GM21619 (cell line): ENCODE data around the gene CST6.
A peak's percentile ranks its signal among the peaks of the same experiment; 100 is the strongest.

Experiments
- ATAC-seq: cut with Tn5 transposase; IDR thresholded peaks from one replicate; pipeline ENCODE4 v1.9.1; 2021; ENCODE audit not compliant: unreplicated experiment

The CST6 gene

DNA sequence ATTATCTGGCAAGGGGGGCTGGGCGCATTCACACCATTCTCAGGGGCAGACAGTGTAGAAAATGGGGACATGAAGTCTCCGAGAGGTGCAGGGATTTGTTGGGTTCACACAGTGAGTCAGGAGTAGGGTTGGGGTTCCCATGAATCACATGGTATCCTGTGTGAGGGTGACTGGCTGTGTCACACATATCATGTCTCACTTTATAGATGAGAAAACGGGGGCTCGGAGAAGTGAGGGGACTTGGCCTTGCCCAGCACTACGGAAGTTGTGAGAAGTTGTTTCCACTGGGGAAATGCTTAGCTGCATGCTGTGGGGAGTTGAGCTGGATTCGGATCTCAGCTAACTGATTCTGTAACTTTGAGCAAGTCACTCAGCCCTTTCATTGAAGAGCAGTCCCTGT, 32.9 kb downstream of the CST6 start:
- ATAC-seq: no peak

DNA sequence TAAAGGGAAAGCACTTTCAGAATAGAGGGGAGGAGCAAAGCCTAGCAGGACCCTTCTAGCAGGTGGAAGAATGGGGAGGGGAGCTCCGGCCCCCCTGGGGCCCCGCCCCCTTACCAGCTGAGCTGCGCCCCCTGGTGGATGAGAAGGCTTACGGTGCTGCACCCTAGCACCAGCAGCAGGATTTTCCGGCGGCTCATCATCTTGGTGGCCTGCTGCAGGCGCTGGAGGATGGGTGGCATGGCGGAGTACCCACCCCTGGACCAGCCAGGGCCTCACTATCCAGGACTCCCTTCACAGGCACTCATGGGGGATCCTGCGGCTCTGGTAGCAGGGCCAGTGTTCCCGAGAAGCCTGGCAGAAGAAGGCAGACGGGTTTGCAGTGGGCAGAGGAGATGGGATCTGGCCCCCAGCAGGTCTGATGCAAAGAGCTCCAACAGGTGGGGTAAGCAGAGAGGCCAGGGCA, 33.4 kb downstream of the CST6 start:
- ATAC-seq: no peak

DNA sequence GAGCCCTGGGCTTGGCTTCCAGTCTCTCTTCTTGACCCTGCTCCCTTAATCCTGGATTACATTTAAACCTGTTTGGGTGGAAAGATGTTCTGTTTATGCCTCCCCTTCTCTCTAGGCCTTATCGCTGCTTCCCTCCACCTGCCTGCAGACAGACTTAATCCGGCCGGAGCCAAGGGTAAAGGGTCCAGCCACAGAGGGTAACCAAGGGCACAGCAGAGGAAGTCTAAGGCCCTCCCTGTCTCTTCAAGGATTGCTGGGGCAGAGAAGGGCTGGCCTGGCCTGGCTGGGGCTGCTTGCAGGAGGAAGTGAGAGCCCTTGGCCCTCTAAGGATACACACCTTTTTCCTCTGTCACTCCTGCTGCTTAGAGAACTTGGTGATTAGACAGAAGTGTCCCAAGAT, 35.1 kb downstream of the CST6 start:
- ATAC-seq: no peak

DNA sequence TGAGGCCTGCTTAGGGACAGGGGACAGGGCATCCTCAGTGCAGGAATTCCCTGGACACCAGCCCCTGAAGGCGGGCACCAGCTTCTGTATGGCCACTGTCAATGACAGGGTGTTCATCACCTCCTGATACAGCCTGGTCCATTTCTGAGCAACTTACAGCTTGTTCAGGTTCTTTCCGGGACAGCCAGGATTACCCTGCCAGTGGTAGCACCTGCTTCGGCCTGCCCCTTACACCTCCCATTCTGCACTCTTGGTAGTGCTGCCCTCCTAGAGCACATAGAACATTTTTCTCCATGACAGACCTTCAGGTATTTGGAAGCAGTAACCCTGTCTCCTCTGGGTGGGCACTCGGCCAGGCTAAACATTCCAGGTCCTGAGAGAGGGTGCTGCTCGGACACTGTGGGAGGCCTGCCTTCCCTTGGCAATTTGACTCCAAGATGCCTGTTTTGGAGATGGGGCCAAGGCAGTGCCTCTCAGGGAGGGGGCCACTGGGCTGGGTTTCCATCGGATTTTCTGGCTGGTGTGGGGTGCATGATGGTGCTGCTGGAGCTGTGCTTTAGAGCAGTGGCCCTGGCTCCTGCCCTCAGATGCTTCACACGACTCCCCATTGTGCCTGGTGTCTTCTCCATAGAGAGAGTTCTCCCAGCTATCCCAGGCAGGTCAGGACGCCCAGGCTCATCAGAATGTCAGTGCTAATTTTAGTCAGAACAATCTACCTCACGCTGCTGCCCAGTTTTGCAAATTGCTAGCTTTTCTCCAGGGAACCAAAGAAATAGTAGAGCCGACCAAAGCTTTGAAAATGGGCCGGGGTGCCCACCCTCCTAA, 35.9 kb downstream of the CST6 start:
- no peak for ATAC-seq

DNA sequence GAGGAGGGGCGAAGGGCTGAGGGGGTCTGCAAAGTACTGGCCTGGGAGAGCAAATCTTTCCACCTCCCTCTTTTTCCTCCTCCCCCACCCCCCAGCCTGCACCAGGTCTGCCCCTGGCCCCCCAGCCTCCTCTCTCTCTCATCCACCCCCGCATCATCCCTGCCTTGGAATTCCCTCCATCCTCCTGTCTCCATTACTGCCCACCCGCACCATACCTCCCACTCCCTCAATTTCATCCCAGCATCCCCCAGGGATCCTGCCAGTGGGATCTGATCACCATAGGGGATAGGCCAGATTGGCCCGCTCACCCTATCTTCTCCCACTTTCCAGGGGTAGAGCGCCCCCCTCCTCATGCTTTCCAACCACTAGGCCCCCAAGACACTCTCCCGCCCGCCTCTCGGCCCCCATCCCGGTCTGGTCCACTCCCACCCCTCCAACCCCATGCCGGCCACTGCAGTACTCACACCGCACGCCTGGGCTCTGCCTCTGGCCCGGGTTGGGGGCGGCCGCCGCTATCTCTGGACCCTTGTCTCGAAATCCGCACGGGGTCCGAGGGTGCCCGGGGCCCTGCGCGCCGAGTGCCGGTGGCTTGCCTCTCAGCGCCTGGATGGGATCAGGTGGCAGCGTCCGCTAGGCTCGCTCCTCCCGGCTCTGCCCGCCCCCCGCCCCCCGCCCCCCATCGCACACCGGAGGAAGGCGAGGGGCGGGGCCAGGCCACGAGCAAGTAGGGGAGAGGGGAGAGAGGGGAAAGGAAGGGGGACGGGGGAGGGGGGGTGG, 36.9 kb downstream of the CST6 start, which contains the start of gene GAL3ST3:
GAL3ST3 (minus strand) TSS at position 615 of the 777 bp plus-strand sequence. CDS start 3,746 bp downstream, outside the sequence.
- ATAC-seq: no peak

DNA sequence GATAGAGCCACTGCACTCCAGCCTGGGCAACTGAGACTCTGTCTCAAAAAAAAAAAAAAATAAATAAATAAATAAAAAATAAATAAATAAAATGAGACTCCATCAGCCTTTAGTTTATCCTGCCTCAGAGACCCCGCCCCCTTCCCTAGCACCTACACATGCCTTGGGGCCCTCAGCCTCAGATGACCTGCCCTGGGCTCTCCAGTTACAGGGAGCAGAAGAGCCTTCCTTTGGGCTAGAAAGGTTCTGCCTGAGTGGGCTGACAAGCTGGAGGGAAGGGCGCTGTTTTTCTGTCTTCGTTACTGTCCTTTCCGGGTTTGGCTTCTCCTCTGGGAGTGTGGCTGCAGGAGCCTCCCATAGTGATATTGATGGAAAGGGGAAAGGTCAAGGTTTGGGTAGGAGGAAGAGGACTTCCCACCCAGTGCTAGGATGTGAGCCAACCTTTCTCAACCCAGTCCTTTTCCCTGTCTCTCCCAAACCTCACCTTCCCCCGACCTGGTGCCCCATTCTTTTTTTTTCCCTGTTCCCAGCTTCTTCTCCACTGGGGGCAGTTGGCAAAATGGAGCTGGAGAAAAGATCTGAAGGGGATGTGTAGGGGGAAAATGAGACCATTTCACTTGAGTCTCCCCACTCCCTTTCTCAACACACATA, 38.9 kb downstream of the CST6 start:
- no peak for ATAC-seq

DNA sequence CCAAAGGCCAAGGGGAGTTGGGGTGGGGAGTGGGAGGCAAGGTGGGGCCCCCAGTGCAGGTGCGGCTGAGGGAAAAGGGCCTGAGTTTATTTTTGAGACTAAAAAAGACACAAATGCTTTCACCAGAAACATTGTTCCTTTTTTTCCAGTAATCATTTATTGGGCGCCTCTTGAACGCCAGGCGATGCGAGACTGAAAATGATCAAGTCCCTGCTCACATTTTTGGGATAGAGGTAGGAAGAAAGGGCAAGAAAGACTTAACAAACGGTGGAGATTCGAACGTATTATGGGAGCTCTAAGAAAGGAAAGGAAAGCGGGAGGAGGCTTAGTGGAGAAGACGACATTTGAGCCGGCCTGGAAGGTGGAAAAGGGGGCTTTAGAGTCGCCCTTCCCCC, 39.6 kb downstream of the CST6 start:
- no peak for ATAC-seq

DNA sequence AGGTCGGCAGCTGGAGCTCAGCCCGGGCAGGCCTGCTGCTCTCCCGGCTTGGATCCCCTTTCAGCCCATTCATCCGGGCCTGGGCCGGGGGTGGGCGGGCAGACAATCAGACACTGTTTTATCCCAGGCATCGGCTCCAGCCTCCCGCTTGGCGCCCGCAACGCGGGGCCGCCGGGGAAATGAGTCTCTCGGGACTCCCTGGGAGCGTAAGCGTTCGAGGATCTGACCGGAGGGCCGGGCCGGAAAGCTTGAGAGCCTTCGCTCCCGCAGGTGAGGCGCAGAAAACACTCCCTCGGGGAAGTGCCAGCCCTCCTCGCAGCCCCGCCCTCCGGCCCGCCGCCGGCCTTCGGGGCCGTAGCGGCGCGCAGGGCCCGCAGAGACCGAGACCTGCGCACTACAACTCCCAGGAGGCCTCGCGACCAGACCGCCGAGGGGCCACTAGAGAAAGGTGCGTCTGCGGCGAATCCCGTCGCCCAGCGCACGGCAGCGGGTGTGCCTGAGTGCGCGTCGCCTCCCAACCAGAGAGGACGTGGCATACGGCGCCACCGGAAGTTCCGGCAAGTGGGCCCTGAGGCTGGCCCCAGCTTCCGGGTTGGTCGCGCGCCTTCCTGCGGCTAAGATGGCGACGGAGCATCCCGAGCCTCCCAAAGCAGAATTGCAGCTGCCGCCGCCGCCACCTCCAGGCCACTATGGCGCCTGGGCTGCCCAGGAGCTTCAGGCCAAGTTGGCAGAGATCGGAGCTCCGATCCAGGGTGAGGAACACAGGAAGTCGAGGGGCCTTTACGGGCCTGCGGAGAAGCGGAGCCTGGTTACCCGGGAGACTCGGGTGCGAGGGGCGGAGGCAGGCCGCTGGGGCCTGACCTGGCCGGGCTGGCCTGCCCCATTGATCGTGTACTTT, 40.2 kb downstream of the CST6 start, which contains the start of gene SF3B2:
SF3B2 (plus strand) TSS at position 599 of the 898 bp plus-strand sequence; CDS start at position 620, 21 bp downstream.
- ATAC-seq: peak; percentile 89

DNA sequence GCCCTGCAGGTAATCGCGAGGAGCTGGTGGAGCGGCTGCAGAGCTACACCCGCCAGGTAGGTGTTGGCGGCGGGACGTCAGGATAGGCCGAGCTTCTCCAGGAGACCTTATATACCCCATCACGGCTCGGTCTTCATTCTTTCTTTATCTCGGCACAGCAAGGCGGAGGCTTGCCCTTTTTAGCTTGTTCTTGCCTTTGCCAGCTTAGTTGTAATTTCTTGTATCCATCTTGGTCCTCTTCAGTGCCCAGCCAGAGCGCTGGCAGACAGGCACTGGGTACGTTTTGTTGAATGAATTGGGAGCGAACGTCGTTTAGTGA, 40.8 kb downstream of the CST6 start:
- ATAC-seq: no peak

DNA sequence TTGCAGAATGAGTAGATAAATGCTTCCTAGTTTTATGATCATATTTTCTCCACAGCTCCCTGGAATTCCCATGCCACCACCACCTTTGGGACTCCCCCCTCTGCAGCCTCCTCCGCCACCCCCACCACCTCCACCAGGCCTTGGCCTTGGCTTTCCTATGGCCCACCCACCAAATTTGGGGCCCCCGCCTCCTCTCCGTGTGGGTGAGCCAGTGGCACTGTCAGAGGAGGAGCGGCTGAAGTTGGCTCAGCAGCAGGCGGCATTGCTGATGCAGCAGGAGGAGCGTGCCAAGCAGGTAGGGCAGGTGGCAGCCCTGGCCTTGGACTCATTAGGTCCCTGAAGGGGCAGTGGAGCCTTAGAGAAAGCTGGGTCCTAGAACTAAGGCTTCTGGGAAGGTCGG, 43.2 kb downstream of the CST6 start:
- no peak for ATAC-seq

DNA sequence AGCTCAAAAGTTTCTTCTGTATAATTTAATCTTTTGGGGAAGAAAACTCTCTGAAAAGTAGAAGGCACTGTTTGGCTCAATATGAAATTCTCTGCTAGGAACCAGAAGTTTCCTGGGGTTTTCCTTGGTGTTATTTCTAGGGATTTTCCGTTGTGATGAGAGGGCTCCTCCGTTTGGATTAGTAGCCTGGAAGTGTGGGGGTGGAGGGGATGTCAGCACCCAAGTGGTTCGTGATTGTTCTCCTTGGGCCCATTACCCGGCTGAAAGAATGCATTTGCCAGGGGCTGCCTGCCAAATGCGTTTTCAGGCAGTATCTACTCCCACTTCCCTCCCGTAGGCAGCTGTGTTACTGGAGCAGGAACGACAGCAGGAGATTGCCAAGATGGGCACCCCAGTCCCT, 44.7 kb downstream of the CST6 start:
- ATAC-seq: no peak

DNA sequence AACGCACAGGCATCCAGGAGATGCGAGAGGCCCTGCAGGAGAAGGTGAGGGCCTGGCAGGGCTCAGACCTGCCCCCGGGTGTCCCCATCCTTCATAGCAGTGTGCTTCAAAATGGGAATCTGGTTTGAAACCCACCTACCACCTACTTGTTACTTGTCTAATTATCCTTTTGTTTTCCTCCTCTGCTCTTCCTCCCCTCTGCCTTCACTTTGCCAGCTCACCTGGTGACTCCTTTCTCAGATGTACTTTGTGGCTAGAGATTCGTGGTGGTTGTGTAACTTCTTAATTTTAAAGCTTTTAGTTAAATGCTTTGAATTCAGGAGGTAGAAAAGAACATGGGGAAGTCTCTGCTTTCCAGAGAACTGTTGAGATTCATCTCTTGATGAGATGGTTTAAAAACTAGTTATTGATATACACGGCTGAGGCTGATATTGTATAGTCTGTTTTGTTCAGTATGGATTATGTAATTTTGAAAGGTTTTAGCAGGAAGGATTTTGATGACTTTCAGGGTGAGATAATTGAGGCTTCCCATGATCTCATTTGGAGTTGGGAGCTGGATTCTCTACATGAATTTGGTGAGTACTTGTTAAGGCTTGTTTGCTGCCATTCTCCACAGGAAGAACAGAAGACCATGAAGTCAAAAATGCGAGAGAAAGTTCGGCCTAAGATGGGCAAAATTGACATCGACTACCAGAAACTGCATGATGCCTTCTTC, 48.3 kb downstream of the CST6 start:
- no peak for ATAC-seq

DNA sequence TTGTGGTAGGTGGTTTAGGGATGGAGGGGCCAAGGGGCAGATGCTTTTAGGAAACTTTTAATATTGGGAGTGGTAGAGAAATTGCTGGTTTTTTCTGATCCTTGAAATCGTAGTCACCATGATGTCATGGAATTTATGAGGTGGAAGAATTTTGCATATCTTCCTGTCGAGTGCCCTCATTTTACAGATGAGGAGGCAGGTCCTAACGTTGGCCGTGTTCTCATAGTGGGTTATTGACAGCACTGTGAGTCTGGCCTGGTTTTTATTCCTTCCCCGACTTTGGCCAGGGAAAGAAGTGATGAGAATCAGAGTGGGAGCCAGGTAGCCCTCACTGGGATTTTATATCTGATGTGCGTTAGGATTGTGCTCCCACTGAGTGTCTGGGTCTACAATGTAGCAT, 49.5 kb downstream of the CST6 start:
- no peak for ATAC-seq

DNA sequence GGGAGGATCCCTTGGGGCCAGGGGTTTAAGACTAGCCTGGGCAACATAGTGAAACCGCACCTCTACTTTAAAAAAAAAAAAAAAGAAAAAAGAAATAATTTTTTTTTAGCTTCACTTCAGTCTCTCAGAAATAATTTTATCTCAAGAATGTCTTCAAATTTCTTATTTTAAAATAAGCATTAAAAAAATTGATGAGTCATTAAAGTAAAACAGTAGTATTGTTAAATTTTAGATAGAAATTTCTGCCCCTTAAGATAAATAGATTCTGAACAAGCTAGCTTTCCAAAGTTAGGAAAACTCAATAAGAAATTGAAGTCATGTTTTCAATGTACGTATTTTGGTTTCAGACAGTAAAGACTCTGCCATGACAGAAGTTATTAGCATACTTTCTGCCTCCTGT, 50.6 kb downstream of the CST6 start:
- ATAC-seq: no peak
